ENCODE data around the gene JAZF1. TPM values are rescaled to one million over a fixed set of nuclear protein-coding genes. Genes with fewer than 3 reads are reported as not detected.

The JAZF1 gene
- total RNA-seq, 4 donors from 2014 or later, result 27.8 to 36.5 (median 30.5) TPM

DNA sequence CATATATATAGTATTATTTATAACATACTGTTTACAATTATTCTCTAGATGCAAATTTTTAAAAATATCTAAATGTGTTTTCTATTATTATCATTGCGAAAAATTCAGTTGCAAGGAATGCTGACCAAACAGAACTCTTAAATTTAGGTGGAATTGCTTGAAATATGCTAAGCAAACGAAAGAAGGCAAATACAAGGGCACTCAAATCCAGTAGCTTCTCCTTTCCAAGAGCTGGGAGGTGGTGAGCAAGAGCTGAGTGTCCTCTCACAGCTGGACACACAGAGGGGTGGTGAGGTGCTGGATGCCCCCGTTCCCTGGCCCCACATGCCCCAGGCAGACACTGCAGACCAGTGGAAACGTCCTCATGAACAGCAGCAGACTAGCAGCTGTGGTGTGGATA lies 274.6 kb downstream of the JAZF1 start:
- Histone ChIP-seq H3K4me1 (peaks cover 0 to 21% (median 2%) of the 10 kb centered on the region in 3 donors), H3K4me3 (no peak overlapping the region), H3K27ac (no peak overlapping the region), H3K36me3 (no peaks in the 10 kb centered on the region), H3K9me3 (no peaks in the 10 kb centered on the region), H3K27me3 (no peaks in the 10 kb centered on the region)
- TF ChIP-seq POLR2A (IDR thresholded peaks at IDR 0.05) (no peak), POLR2AphosphoS5 (IDR thresholded peaks at IDR 0.05) (no peak), EP300 (IDR thresholded peaks at IDR 0.05) (no peak)
- TF ChIP-seq, protein P1, sequence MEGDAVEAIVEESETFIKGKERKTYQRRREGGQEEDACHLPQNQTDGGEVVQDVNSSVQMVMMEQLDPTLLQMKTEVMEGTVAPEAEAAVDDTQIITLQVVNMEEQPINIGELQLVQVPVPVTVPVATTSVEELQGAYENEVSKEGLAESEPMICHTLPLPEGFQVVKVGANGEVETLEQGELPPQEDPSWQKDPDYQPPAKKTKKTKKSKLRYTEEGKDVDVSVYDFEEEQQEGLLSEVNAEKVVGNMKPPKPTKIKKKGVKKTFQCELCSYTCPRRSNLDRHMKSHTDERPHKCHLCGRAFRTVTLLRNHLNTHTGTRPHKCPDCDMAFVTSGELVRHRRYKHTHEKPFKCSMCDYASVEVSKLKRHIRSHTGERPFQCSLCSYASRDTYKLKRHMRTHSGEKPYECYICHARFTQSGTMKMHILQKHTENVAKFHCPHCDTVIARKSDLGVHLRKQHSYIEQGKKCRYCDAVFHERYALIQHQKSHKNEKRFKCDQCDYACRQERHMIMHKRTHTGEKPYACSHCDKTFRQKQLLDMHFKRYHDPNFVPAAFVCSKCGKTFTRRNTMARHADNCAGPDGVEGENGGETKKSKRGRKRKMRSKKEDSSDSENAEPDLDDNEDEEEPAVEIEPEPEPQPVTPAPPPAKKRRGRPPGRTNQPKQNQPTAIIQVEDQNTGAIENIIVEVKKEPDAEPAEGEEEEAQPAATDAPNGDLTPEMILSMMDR (IDR thresholded peaks at IDR 0.05), result no peak
- no peak for ATAC-seq
- 47 to 75% methylated on average over 4 of the region's 4 CpGs for WGBS, 2 donors (ENCODE audit: low coverage in 1 of 2)

DNA sequence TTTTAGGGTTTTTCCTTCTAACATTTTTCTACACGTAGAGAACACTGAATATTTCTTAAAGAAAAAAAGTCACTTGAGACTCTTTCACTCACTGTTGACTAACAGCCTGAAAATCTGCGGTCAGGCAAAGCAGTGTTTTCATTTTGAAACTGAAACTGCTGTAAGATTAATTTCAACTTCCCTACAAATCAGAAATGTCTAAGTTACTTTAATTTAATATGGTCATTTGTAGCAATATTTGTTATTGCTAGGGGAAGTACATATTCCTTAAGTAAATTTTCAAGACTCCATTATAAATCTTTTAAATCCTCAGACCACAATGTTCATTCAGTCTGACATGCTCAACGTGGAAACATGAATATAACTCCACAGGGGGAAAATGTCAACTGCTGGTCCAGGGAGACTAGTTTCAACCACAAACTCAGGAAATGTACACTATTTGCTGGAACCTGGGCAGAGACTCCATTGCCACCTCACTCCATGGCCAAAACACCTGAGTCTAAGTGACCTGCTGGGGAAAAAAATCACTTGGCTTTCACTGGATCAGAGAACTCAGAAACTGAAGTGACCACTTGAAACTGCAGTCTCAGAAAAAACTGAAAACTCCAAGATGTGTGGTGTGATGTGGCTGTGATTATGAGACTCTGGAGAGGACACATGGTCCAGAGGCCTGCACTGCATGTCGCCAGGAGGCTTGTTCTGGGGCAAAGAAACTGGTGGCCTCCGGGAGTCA lies 279.4 kb downstream of the JAZF1 start:
- no peak for ATAC-seq
- TF ChIP-seq POLR2A (IDR thresholded peaks at IDR 0.05) (no peak), EP300 (IDR thresholded peaks at IDR 0.05) (no peak), POLR2AphosphoS5 (IDR thresholded peaks at IDR 0.05) (no peak)
- TF ChIP-seq, protein P1 (IDR thresholded peaks at IDR 0.05), result no peak
- Histone ChIP-seq H3K36me3 (no peaks in the 10 kb centered on the region), H3K27me3 (no peaks in the 10 kb centered on the region), H3K27ac (peak overlapping the region in 1 of 4 donors; percentile 26), H3K9me3 (no peaks in the 10 kb centered on the region), H3K4me1 (peaks cover 0 to 33% (median 0%) of the 10 kb centered on the region in 3 donors), H3K4me3 (peak overlapping the region in 1 of 2 donors; percentile 24)
- 31 to 32% methylated on average over 5 of the region's 5 CpGs for WGBS, 2 donors (ENCODE audit: low coverage in 1 of 2)

DNA sequence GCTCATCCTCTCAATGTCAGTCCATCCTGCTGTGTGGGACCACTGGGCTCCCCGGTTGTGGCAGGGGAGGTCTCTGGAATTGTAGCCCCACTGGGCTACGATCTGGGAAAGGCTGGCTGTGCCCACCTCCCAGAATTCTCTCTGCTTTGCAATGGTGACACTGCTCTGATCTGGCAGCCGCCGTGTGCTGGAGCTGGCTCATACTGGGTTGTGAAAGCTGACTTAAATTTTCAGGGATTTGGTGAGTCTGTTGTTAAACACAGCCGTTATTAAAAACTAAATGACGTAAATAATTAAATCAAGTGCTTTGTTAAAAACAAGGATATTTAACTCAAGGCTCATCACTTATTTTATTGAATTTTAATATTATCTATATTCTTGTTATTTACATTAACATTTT lies 280.6 kb downstream of the JAZF1 start:
- no peak overlapping the region for H3K4me3 ChIP-seq
- no peak for TF ChIP-seq POLR2A (IDR thresholded peaks at IDR 0.05)
- TF ChIP-seq EP300 (IDR thresholded peaks at IDR 0.05), result no peak
- TF ChIP-seq, protein P1 (IDR thresholded peaks at IDR 0.05), result no peak
- TF ChIP-seq POLR2AphosphoS5 (IDR thresholded peaks at IDR 0.05), result no peak
- peaks cover 0 to 36% (median 0%) of the 10 kb centered on the region in 3 donors for H3K4me1 ChIP-seq
- H3K9me3 ChIP-seq, result no peaks in the 10 kb centered on the region
- no peaks in the 10 kb centered on the region for H3K27me3 ChIP-seq
- no peak for ATAC-seq
- no peak overlapping the region for H3K27ac ChIP-seq
- peaks cover 0 to 1% of the 10 kb centered on the region in 2 donors for H3K36me3 ChIP-seq
- 97 to 98% methylated on average over 4 to 5 of the region's 6 CpGs for WGBS, 2 donors (ENCODE audit: low coverage in 1 of 2)

DNA sequence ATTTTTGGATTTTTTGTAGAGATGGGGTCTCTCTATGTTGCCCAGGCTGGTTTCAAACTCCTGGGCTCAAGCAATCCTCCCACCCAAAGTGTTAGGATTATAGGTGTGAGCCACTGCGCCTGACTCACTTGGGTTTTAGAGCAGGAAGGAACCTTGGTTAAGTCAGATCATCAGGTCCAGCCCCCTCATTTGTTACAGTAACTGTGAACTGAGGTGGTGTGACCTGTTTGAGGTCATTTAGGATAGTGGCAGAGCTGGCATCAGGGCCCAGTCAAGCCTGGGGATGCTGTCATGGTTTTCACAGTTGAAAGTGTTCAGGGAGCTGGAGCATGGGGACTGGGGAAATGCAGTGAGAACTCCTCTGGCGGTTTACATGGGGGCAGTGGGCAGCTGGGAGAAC lies 281.0 kb downstream of the JAZF1 start:
- no CpG with 5 or more reads among the region's 2 CpGs for WGBS, 2 donors (ENCODE audit: low coverage in 1 of 2)
- Histone ChIP-seq H3K4me3 (no peak overlapping the region), H3K4me1 (peaks cover 0 to 36% (median 0%) of the 10 kb centered on the region in 3 donors), H3K27ac (no peak overlapping the region), H3K27me3 (no peaks in the 10 kb centered on the region), H3K9me3 (no peaks in the 10 kb centered on the region), H3K36me3 (peaks cover 0 to 5% of the 10 kb centered on the region in 2 donors)
- ATAC-seq, result no peak
- no peak for TF ChIP-seq POLR2A (IDR thresholded peaks at IDR 0.05)

DNA sequence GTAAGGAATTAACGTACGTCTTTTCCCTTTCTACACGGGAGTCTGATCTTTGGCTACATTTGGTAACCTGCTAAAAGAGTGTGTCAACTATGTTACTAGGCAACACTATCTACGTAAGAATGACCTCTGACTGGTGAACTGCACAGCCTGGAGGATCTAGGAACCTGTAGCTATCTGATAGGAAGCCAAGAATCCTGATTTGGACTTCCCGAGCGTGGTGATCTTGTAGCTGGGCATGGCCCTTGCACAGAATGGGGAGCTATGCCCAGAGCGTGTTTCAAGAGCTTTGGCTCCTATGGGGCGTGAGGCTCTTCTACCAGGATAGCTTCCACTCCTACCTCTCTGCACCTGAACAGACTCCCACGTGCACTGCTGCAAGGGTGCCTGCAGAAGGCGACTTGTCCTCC lies 283.2 kb downstream of the JAZF1 start:
- no peak for ATAC-seq

More for the DNA sequence above, 283.2 kb downstream of the JAZF1 start:
- 82 to 91% methylated on average over 3 to 6 of the region's 10 CpGs for WGBS, 2 donors (ENCODE audit: low coverage in 1 of 2)
- Histone ChIP-seq H3K36me3 (peaks cover 0 to 23% of the 10 kb centered on the region in 2 donors), H3K27me3 (no peaks in the 10 kb centered on the region), H3K27ac (no peak overlapping the region), H3K4me1 (peaks cover 0 to 36% (median 0%) of the 10 kb centered on the region in 3 donors), H3K4me3 (no peak overlapping the region), H3K9me3 (no peaks in the 10 kb centered on the region)
- TF ChIP-seq, protein P1 (IDR thresholded peaks at IDR 0.05), result no peak

Data from gastroesophageal sphincter (tissue), 4 donors.